ENCODE results near the gene FLNA.
A peak's percentile ranks its signal among the peaks of the same experiment; 100 is the strongest.

Gene FLNA

GRCh38 chrX:154380153-154380552 is 5.7 kb upstream of the FLNA start:
- TF ChIP-seq MAX (IDR thresholded peaks at IDR 0.05) (no peak), NFIC (IDR thresholded peaks at IDR 0.05) (no peak), FOXM1 (IDR thresholded peaks at IDR 0.05; ENCODE audit: borderline replicate concordance, low read depth) (no peak), CREB1 (IDR thresholded peaks at IDR 0.05; ENCODE audit: low read depth) (no peak), RAD21 (IDR thresholded peaks at IDR 0.05; ENCODE audit: low read depth) (no peak)

- TF ChIP-seq YY1 (IDR thresholded peaks at IDR 0.05; ENCODE audit: low read depth): no peak
- no peak for TF ChIP-seq CREB1 (IDR thresholded peaks at IDR 0.05; ENCODE audit: low read depth)
- TF ChIP-seq EP300 (IDR thresholded peaks at IDR 0.05; ENCODE audit: borderline replicate concordance): no peak
- TF ChIP-seq FOXM1 (IDR thresholded peaks at IDR 0.05; ENCODE audit: borderline replicate concordance, low read depth): no peak
- TF ChIP-seq, protein P1, sequence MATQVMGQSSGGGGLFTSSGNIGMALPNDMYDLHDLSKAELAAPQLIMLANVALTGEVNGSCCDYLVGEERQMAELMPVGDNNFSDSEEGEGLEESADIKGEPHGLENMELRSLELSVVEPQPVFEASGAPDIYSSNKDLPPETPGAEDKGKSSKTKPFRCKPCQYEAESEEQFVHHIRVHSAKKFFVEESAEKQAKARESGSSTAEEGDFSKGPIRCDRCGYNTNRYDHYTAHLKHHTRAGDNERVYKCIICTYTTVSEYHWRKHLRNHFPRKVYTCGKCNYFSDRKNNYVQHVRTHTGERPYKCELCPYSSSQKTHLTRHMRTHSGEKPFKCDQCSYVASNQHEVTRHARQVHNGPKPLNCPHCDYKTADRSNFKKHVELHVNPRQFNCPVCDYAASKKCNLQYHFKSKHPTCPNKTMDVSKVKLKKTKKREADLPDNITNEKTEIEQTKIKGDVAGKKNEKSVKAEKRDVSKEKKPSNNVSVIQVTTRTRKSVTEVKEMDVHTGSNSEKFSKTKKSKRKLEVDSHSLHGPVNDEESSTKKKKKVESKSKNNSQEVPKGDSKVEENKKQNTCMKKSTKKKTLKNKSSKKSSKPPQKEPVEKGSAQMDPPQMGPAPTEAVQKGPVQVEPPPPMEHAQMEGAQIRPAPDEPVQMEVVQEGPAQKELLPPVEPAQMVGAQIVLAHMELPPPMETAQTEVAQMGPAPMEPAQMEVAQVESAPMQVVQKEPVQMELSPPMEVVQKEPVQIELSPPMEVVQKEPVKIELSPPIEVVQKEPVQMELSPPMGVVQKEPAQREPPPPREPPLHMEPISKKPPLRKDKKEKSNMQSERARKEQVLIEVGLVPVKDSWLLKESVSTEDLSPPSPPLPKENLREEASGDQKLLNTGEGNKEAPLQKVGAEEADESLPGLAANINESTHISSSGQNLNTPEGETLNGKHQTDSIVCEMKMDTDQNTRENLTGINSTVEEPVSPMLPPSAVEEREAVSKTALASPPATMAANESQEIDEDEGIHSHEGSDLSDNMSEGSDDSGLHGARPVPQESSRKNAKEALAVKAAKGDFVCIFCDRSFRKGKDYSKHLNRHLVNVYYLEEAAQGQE (IDR thresholded peaks at IDR 0.05; ENCODE audit: low read depth): no peak
- no peak for TF ChIP-seq RAD21 (IDR thresholded peaks at IDR 0.05; ENCODE audit: low read depth)
- no peak for TF ChIP-seq USF1 (IDR thresholded peaks at IDR 0.05)
- TF ChIP-seq TCF12 (IDR thresholded peaks at IDR 0.05; ENCODE audit: low read depth): no peak
- no peak for TF ChIP-seq NFIC (IDR thresholded peaks at IDR 0.05)
- no peak for TF ChIP-seq TAF1 (IDR thresholded peaks at IDR 0.05; ENCODE audit: low read depth)
- no peak for TF ChIP-seq MAX (IDR thresholded peaks at IDR 0.05)
- TF ChIP-seq CEBPB (IDR thresholded peaks at IDR 0.05): no peak
- no peak for TF ChIP-seq EGR1 (IDR thresholded peaks at IDR 0.05)
- TF ChIP-seq TEAD4 (IDR thresholded peaks at IDR 0.05): no peak
- TF ChIP-seq ZBTB7A (IDR thresholded peaks at IDR 0.05; ENCODE audit: low read depth): no peak
Measured at GRCh38 chrX:154379569-154379951, 5.1 kb upstream of the FLNA start.

- no peak for TF ChIP-seq USF1 (IDR thresholded peaks at IDR 0.05)
- peak; percentile 53 for TF ChIP-seq TAF1 (IDR thresholded peaks at IDR 0.05; ENCODE audit: low read depth)
- TF ChIP-seq EGR1 (IDR thresholded peaks at IDR 0.05): 0 out of 2 replicates have a peak, but pooled peaks have one; percentile 39
- no peak for TF ChIP-seq TEAD4 (IDR thresholded peaks at IDR 0.05)
- TF ChIP-seq CREB1 (IDR thresholded peaks at IDR 0.05; ENCODE audit: low read depth): peak; percentile 95
- 0 out of 2 replicates have a peak, but pooled peaks have one; percentile 15 for TF ChIP-seq TCF12 (IDR thresholded peaks at IDR 0.05; ENCODE audit: low read depth)
- TF ChIP-seq RAD21 (IDR thresholded peaks at IDR 0.05; ENCODE audit: low read depth): no peak
Measured at GRCh38 chrX:154378799-154379568, 4.5 kb upstream of the FLNA start, which contains the start of gene EMD. Gene EMD, plus strand, starts transcription at chrX:154379295. Its CDS starts 190 bp downstream, at chrX:154379485.

DNA sequence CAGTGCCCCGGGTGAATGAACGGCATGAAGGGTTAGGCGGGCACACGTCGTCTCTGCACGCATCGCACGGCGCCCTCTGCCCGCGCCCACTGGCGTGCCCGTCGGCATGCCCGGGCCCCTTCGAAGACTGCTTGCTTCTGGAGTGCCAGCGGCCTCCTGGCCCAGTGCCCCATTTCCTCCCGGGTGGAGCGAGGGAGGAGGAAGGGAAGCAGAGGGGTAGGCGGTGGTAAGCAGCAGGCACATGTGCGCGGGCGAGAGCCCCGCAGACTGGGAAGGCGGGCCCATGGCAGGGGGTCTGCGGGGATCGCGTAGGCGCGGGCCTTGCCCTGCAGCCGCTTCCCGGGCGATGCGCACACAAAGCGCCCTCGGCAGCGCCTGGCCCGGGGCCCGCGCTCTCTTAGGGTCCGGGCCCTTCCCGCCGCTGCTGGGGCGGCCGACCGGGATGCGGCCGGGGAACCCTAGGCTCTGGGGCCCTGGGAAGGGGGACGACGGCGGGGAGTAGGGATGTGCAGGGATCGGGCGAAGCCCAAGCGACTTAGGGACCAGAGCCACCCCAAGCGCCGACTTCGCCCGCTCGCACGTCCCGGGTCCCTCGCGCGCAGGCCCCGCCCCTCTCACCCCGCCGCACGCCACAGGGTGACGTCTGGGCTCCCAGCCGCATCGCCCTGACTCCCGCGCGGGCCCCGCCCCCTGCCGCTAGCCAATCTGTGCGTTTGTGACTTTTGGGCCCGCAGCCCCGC is 3.8 kb upstream of the FLNA start:
- no peak for TF ChIP-seq USF1 (IDR thresholded peaks at IDR 0.05)
- TF ChIP-seq NFIC (IDR thresholded peaks at IDR 0.05): peak; percentile 26; the same call in 1 of the 2 replicates
- peak; percentile 53 for TF ChIP-seq MAX (IDR thresholded peaks at IDR 0.05)
- TF ChIP-seq EGR1 (IDR thresholded peaks at IDR 0.05): peak; percentile 38; the same call in 1 of the 2 replicates
- TF ChIP-seq TAF1 (IDR thresholded peaks at IDR 0.05; ENCODE audit: low read depth): peak; percentile 46
- no peak for TF ChIP-seq ZBTB7A (IDR thresholded peaks at IDR 0.05; ENCODE audit: low read depth)

- TF ChIP-seq FOXM1 (IDR thresholded peaks at IDR 0.05; ENCODE audit: borderline replicate concordance, low read depth) (no peak), NFIC (IDR thresholded peaks at IDR 0.05) (no peak), USF1 (IDR thresholded peaks at IDR 0.05) (no peak), ZBTB7A (IDR thresholded peaks at IDR 0.05; ENCODE audit: low read depth) (no peak), EGR1 (IDR thresholded peaks at IDR 0.05) (no peak), EP300 (IDR thresholded peaks at IDR 0.05; ENCODE audit: borderline replicate concordance) (no peak), YY1 (IDR thresholded peaks at IDR 0.05; ENCODE audit: low read depth) (no peak), RAD21 (IDR thresholded peaks at IDR 0.05; ENCODE audit: low read depth) (no peak), CREB1 (IDR thresholded peaks at IDR 0.05; ENCODE audit: low read depth) (no peak), TEAD4 (IDR thresholded peaks at IDR 0.05) (no peak), MAX (IDR thresholded peaks at IDR 0.05) (no peak), TAF1 (IDR thresholded peaks at IDR 0.05; ENCODE audit: low read depth) (no peak), CEBPB (IDR thresholded peaks at IDR 0.05) (no peak), TCF12 (IDR thresholded peaks at IDR 0.05; ENCODE audit: low read depth) (no peak)
- TF ChIP-seq, protein P1 (IDR thresholded peaks at IDR 0.05; ENCODE audit: low read depth): no peak
Measured at GRCh38 chrX:154376774-154377173, 2.3 kb upstream of the FLNA start.

All from Ishikawa (cell line).